Parathyroid adenoma (tissue), 2 donors: ENCODE results near the gene HDAC3.

Experiments
- H2AFZ ChIP-seq: fragments of 300-600 bp; sonication (generic); one replicate; pipeline ENCODE4 v1.7.0; 2017; ENCODE audit warnings: antibody characterized with exemption, mild to moderate bottlenecking
- H3K27ac ChIP-seq: fragments of 300-600 bp; sonication (generic); one replicate; pipeline ENCODE4 v1.7.0; 2017
- H3K27me3 ChIP-seq: fragments of 300-600 bp; sonication (generic); one replicate; pipeline ENCODE4 v1.7.0; 2017; ENCODE audit warnings: low read length; ENCODE audit not compliant: control insufficient read depth, insufficient read depth
- H3K36me3 ChIP-seq: fragments of 300-600 bp; sonication (generic); one replicate; pipeline ENCODE4 v1.7.0; 2017; ENCODE audit warnings: low read length; ENCODE audit not compliant: control insufficient read depth, insufficient read depth
- H3K4me1 ChIP-seq: fragments of 300-600 bp; sonication (generic); one replicate; pipeline ENCODE4 v1.7.0; 2017; ENCODE audit warnings: control low read depth
- H3K4me2 ChIP-seq: fragments of 300-600 bp; sonication (generic); one replicate; pipeline ENCODE4 v1.7.0; 2017; ENCODE audit warnings: low read length
- H3K4me3 ChIP-seq: fragments of 300-600 bp; sonication (generic); one replicate; pipeline ENCODE4 v1.7.0; 2017; ENCODE audit warnings: low read depth, low read length
- H3K79me2 ChIP-seq: fragments of 300-600 bp; sonication (generic); one replicate; pipeline ENCODE4 v1.7.0; 2017; ENCODE audit warnings: control low read depth
- H3K9ac ChIP-seq: fragments of 300-600 bp; sonication (generic); one replicate; pipeline ENCODE4 v1.7.0; 2017; ENCODE audit warnings: mild to moderate bottlenecking
- H3K9me3 ChIP-seq: fragments of 300-600 bp; sonication (generic); one replicate; pipeline ENCODE4 v1.7.0; 2017; ENCODE audit warnings: low read length; ENCODE audit not compliant: control insufficient read depth
- CTCF ChIP-seq: fragments of 300-600 bp; sonication (generic); IDR thresholded peaks from one replicate; pipeline ENCODE4 v1.7.0; 2017; ENCODE audit warnings: antibody characterized with exemption, mild to moderate bottlenecking
- donor health status: primary hyperparathyroidism.

The HDAC3 gene

GRCh38 chr5:141649056-141649688, 12.5 kb upstream of the HDAC3 start:
- Histone ChIP-seq H3K4me2 (peak overlapping the region; percentile 96), H3K27ac (peak overlapping the region; percentile 77), H2AFZ (peak overlapping the region; percentile 6), H3K27me3 (no peaks in the 10 kb centered on the region), H3K4me1 (peaks cover 20% of the 10 kb centered on the region), H3K4me3 (peak overlapping the region; percentile 67), H3K9me3 (no peaks in the 10 kb centered on the region), H3K9ac (no peak overlapping the region), H3K79me2 (peaks cover 2% of the 10 kb centered on the region), H3K36me3 (no peaks in the 10 kb centered on the region)
- peak; percentile 38 for TF ChIP-seq CTCF

- H3K9ac ChIP-seq: no peak overlapping the region
- H3K27me3 ChIP-seq: no peaks in the 10 kb centered on the region
- H3K79me2 ChIP-seq: peaks cover 2% of the 10 kb centered on the region
- no peaks in the 10 kb centered on the region for H3K36me3 ChIP-seq
- TF ChIP-seq CTCF: no peak
- no peak overlapping the region for H3K27ac ChIP-seq
- no peaks in the 10 kb centered on the region for H3K9me3 ChIP-seq
- H2AFZ ChIP-seq: no peak overlapping the region
- no peak overlapping the region for H3K4me3 ChIP-seq
- H3K4me1 ChIP-seq: peaks cover 20% of the 10 kb centered on the region
- no peak overlapping the region for H3K4me2 ChIP-seq
These were observed 11.2 kb upstream of the HDAC3 start for GRCh38 chr5:141647851-141648250.

GRCh38 chr5:141647242-141647641, 10.6 kb upstream of the HDAC3 start:
- no peak overlapping the region for H3K27ac ChIP-seq
- H3K9me3 ChIP-seq: no peaks in the 10 kb centered on the region
- peaks cover 2% of the 10 kb centered on the region for H3K79me2 ChIP-seq
- no peak overlapping the region for H3K4me3 ChIP-seq
- H3K4me1 ChIP-seq: peaks cover 20% of the 10 kb centered on the region
- no peak for TF ChIP-seq CTCF
- H3K27me3 ChIP-seq: no peaks in the 10 kb centered on the region
- no peak overlapping the region for H3K9ac ChIP-seq
- no peak overlapping the region for H3K4me2 ChIP-seq
- no peak overlapping the region for H2AFZ ChIP-seq
- H3K36me3 ChIP-seq: no peaks in the 10 kb centered on the region

GRCh38 chr5:141646026-141646425, 9.4 kb upstream of the HDAC3 start:
- H3K36me3 ChIP-seq: no peaks in the 10 kb centered on the region
- H3K9ac ChIP-seq: no peak overlapping the region
- H3K27me3 ChIP-seq: no peaks in the 10 kb centered on the region

More at GRCh38 chr5:141646026-141646425, 9.4 kb upstream of the HDAC3 start:
- H3K9me3 ChIP-seq: no peaks in the 10 kb centered on the region
- H3K79me2 ChIP-seq: peaks cover 2% of the 10 kb centered on the region
- no peak overlapping the region for H3K4me2 ChIP-seq
- no peak for TF ChIP-seq CTCF
- H2AFZ ChIP-seq: no peak overlapping the region
- peaks cover 20% of the 10 kb centered on the region for H3K4me1 ChIP-seq
- no peak overlapping the region for H3K27ac ChIP-seq
- H3K4me3 ChIP-seq: no peak overlapping the region
